Sigmoid colon (tissue), 7 donors: ENCODE results near the gene TICAM2. TPM values are rescaled to one million over a fixed set of nuclear protein-coding genes. Genes with fewer than 3 reads are reported as not detected.
"Not testable (repeated sequence)": the region's sequence is repeated elsewhere in the genome, so short reads cannot be mapped to it uniquely, and the experiment has no call there.

ENCODE experiments used
- DNase-seq: peaks from one replicate; pipeline ENCODE4 v3.0.0-alpha.2; 2019
- H3K27ac ChIP-seq, 4 donors: fragments of 200-600 bp; sonication (generic); one replicate each; pipeline ENCODE4 v1.5.1; 2016 to 2019; ENCODE audit warnings: mild to moderate bottlenecking in 1 of 4
- H3K27me3 ChIP-seq, 3 donors: fragments of 200-600 bp; sonication (generic); one replicate each; pipeline ENCODE4 v1.5.1; 2019; ENCODE audit warnings: mild to moderate bottlenecking in 1 of 3
- H3K36me3 ChIP-seq, 4 donors: fragments of 200-600 bp; sonication (generic); one replicate each; pipeline ENCODE4 v1.5.1; 2016 to 2019
- H3K4me1 ChIP-seq, 4 donors: fragments of 200-600 bp; sonication (generic); one replicate each; pipeline ENCODE4 v1.5.1; 2017 to 2019
- H3K4me3 ChIP-seq, 4 donors: fragments of 200-600 bp; sonication (generic); one replicate each; pipeline ENCODE4 v1.5.1; 2017 to 2019; ENCODE audit warnings: mild to moderate bottlenecking in 2 of 4, moderate library complexity in 1 of 4
- H3K9me3 ChIP-seq, 4 donors: fragments of 200-600 bp in 3 of 4; sonication (generic) in 3 of 4; one replicate each; pipeline versions ENCODE4 v1.5.1 to v1.6.1; 2013 to 2019
- CTCF ChIP-seq, 4 experiments: fragments of 450-650 bp in 3 of 4; fragments of 200-600 bp in 1 of 4; IDR thresholded peaks; one replicate each; pipeline ENCODE4 v1.5.1; 2016 to 2019; ENCODE audit warnings: antibody characterized with exemption in 4 of 4, mild to moderate bottlenecking in 3 of 4, moderate library complexity in 2 of 4
- EP300 ChIP-seq, 4 donors: sonication (generic); formaldehyde crosslinking; IDR thresholded peaks; one replicate each; pipeline ENCODE4 v1.6.1; 2017; ENCODE audit warnings: antibody characterized with exemption in 4 of 4
- POLR2A ChIP-seq, 2 donors: fragments of 450-650 bp; IDR thresholded peaks; one replicate each; pipeline ENCODE4 v1.6.1; 2016; ENCODE audit warnings: antibody characterized with exemption in 2 of 2, mild to moderate bottlenecking in 2 of 2, moderate library complexity in 2 of 2
- POLR2AphosphoS5 ChIP-seq, 4 donors: sonication (generic); formaldehyde crosslinking; IDR thresholded peaks; one replicate each; pipeline ENCODE4 v1.6.1; 2017; ENCODE audit warnings: antibody characterized with exemption in 4 of 4
- WGBS, 2 donors: extraction: QIAGEN DNeasy Blood & Tissue Kit; methylation state at CpG; one replicate each; pipeline ENCODE4 v1.1.7; 2013; 5-methylcytosine and 5-hydroxymethylcytosine counted together
- intact Hi-C: fragments of 100-400 bp; cut with DNase I; formaldehyde crosslinking; loops from one replicate; pipeline ENCODE4 v1.15.1; 2023
- polyA plus RNA-seq, 3 donors: library from polyadenylated mRNA; stranded (reverse); fragments of 200-250 nt; gene quantifications; one replicate each; pipeline ENCODE4 v1.2.3, GENCODE V29; 2013
- total RNA-seq, 4 donors: library from RNA; depleted of rRNA; stranded (reverse); fragments of >200 nt; gene quantifications; one replicate each; pipeline ENCODE4 v1.1.0, GENCODE V29; 2016
- donor health status: healthy with polysubstance abuse.
- donor health status: Bipolar disorder and iron deficiency.
- donor health status: healthy.

Gene TICAM2, protein sequence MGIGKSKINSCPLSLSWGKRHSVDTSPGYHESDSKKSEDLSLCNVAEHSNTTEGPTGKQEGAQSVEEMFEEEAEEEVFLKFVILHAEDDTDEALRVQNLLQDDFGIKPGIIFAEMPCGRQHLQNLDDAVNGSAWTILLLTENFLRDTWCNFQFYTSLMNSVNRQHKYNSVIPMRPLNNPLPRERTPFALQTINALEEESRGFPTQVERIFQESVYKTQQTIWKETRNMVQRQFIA
- total RNA-seq (1 to 10 TPM in 2 of 4 donors, under 1 TPM in 2; 0.95 to 3.9 (median 2.3) TPM), polyA plus RNA-seq (1 to 10 TPM in 2 of 3 donors, not detected in 1; 1.9 to 2.1 TPM)

GRCh38 chr5:115601701-115602590, at the start of gene TICAM2:
TICAM2 (minus strand) TSS chr5:115602479; CDS start chr5:115581256, 21,223 bp downstream.
- no peak for TF ChIP-seq POLR2A (IDR thresholded peaks at IDR 0.05)
- TF ChIP-seq POLR2AphosphoS5 (IDR thresholded peaks at IDR 0.05), result peak in 3 of 4 donors; percentile 46 to 58 (median 57)
- no peak for TF ChIP-seq CTCF (IDR thresholded peaks at IDR 0.05)
- peak; percentile 84 for DNase-seq
- peak within 1 kb of the TSS; percentile 56 to 94 (median 84) for H3K4me3 ChIP-seq
- intact Hi-C loops, result no loop called here
- WGBS, 2 donors, result 0 to 1% methylated on average over 71 of the region's 71 CpGs
- H3K4me1 ChIP-seq, result peaks cover 0 to 39% (median 34%) of the 10 kb centered on the region in 4 donors
- H3K9me3 ChIP-seq, result no peaks in the 10 kb centered on the region
- H3K36me3 ChIP-seq, result no peaks in the 10 kb centered on the region
- no peaks in the 10 kb centered on the region for H3K27me3 ChIP-seq
- H3K27ac ChIP-seq, result peak within 1 kb of the TSS; percentile 88 to 96 (median 92)

- H3K4me1 ChIP-seq, result no peaks in the 10 kb centered on the region
- no peak overlapping the region for H3K27ac ChIP-seq
- intact Hi-C loops, result no loop called here
- no peaks in the 10 kb centered on the region for H3K27me3 ChIP-seq
- H3K9me3 ChIP-seq, result no peaks in the 10 kb centered on the region
- 97 to 98% methylated on average over 1 of the region's 1 CpG for WGBS, 2 donors
- H3K4me3 ChIP-seq, result no peak overlapping the region
- no peaks in the 10 kb centered on the region for H3K36me3 ChIP-seq
- TF ChIP-seq POLR2A (IDR thresholded peaks at IDR 0.05) (no peak), EP300 (IDR thresholded peaks at IDR 0.05) (no peak), CTCF (IDR thresholded peaks at IDR 0.05) (no peak), POLR2AphosphoS5 (IDR thresholded peaks at IDR 0.05) (no peak)
- no peak for DNase-seq
Measured at GRCh38 chr5:115649541-115649940, 47.3 kb upstream of the TICAM2 start.

DNA sequence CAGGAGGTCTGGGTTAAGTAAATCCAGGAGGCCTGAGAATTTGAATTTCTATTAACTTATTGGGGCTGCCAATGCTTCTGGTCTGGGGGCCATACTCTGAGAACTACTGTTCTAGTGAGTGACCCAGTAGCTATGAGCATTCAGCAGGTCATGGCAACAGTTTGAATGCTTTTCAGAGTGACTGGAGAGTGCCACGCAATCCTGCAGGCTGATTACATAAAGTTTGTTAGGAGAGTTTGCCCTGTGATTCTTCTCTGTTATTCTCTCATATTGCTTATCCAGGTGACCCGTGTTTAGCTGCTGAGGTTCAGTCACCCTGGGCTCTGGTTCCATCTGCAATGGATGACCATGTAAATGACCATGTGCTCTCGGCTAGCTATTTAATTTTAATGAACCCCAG, 45.8 kb upstream of the TICAM2 start:
- DNase-seq, result no peak
- TF ChIP-seq CTCF (IDR thresholded peaks at IDR 0.05) (no peak), EP300 (IDR thresholded peaks at IDR 0.05) (no peak), POLR2AphosphoS5 (IDR thresholded peaks at IDR 0.05) (no peak), POLR2A (IDR thresholded peaks at IDR 0.05) (no peak)
- no peak overlapping the region for H3K27ac ChIP-seq
- intact Hi-C loops, result no loop called here
- H3K4me1 ChIP-seq, result no peaks in the 10 kb centered on the region
- H3K27me3 ChIP-seq, result no peaks in the 10 kb centered on the region
- no peak overlapping the region for H3K4me3 ChIP-seq
- WGBS, 2 donors, result 71 to 77% methylated on average over 3 of the region's 3 CpGs
- no peaks in the 10 kb centered on the region for H3K9me3 ChIP-seq
- no peaks in the 10 kb centered on the region for H3K36me3 ChIP-seq

- 74% methylated on average over 5 of the region's 5 CpGs for WGBS, 2 donors
Measured at GRCh38 chr5:115645386-115645785, 43.1 kb upstream of the TICAM2 start.

DNA sequence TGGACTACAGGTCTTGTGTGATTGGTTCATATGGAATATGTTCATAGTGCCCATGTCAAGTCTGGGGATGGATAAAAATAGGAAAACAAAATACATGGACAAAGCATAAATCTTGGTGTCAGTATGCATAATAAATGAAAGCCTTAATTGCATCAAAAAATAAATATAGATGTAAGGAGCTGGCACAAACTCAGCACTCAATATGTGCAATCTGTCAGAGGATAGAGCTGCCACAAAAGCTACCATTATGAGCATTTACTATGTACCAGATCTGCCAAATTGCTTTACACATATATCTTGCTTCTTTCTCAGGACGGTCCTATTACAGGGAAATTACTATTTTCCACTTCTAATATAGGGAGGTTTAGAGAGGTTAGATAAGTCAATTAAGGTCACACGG, 41.8 kb upstream of the TICAM2 start:
- Histone ChIP-seq H3K4me3 (no peak overlapping the region), H3K9me3 (no peaks in the 10 kb centered on the region), H3K27me3 (no peaks in the 10 kb centered on the region), H3K27ac (no peak overlapping the region), H3K36me3 (no peaks in the 10 kb centered on the region), H3K4me1 (no peaks in the 10 kb centered on the region)
- TF ChIP-seq POLR2AphosphoS5 (IDR thresholded peaks at IDR 0.05), result no peak
- 88% methylated on average over 2 of the region's 2 CpGs for WGBS, 2 donors
- DNase-seq, result no peak
- intact Hi-C loops, result no loop called here

More at GRCh38 chr5:115645386-115645785, 43.1 kb upstream of the TICAM2 start:
- H3K27ac ChIP-seq, H3K27me3 ChIP-seq, H3K4me1 ChIP-seq, intact Hi-C loops, H3K36me3 ChIP-seq, DNase-seq, H3K9me3 ChIP-seq, H3K4me3 ChIP-seq: not testable (repeated sequence)
